A673 (cell line): Measurements from ENCODE around the gene HNF1A.

Experiments
- EZH2 ChIP-seq: fragments of 200-600 bp; sonication (generic); IDR thresholded peaks from 2 replicates; pipeline ENCODE4 v1.6.1; 2017; ENCODE audit warnings: borderline replicate concordance, low read depth, mild to moderate bottlenecking, mixed read lengths, antibody characterized with exemption, low read length; ENCODE audit not compliant: poor library complexity, severe bottlenecking
- TF ChIP-seq, protein P1 (sequence below): fragments of 300-800, 200-600 bp; sonication (generic); conservative IDR thresholded peaks from 2 replicates; pipeline ENCODE4 v1.5.1; 2017; ENCODE audit warnings: low read depth, mild to moderate bottlenecking, antibody characterized with exemption, low read length, moderate library complexity, mixed read lengths

DNA sequence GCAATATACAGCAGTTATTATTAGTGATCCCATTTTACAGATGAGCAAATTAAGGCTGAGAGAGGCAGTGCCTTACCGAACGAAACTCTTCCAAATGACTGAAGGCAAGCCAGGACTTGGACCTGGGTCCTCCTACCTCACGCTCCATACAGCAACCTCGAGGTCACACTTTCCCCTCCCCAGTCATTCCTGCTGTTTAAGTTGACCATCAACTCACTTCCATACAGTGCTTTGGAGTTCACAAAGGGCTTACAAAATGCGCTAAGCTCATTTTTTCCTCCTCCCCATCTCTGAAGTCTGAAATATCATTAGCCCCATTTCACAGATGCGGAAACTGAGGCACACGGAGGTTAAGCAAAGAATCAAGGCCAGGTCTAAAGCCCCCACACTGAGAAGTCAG lies 4.3 kb downstream of the HNF1A start:
- TF ChIP-seq, protein P1, sequence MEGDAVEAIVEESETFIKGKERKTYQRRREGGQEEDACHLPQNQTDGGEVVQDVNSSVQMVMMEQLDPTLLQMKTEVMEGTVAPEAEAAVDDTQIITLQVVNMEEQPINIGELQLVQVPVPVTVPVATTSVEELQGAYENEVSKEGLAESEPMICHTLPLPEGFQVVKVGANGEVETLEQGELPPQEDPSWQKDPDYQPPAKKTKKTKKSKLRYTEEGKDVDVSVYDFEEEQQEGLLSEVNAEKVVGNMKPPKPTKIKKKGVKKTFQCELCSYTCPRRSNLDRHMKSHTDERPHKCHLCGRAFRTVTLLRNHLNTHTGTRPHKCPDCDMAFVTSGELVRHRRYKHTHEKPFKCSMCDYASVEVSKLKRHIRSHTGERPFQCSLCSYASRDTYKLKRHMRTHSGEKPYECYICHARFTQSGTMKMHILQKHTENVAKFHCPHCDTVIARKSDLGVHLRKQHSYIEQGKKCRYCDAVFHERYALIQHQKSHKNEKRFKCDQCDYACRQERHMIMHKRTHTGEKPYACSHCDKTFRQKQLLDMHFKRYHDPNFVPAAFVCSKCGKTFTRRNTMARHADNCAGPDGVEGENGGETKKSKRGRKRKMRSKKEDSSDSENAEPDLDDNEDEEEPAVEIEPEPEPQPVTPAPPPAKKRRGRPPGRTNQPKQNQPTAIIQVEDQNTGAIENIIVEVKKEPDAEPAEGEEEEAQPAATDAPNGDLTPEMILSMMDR = no peak
- no peak for TF ChIP-seq EZH2
